SK-N-SH treated with all-trans-retinoic acid at 6 μM for 48 hours (cell line): ENCODE results near the gene VPS26B.

ENCODE experiments used
- ATAC-seq: fragments of 200-7000 bp; cut with Tn5 transposase; 3 replicates; pipeline ENCODE4 v1.9.1; 2020; ENCODE audit warnings: mild to moderate bottlenecking, moderate library complexity
- ARNTL ChIP-seq: fragments of 450-650 bp; formaldehyde crosslinking; IDR thresholded peaks from 2 replicates; pipeline ENCODE4 v1.5.0; 2020; ENCODE audit warnings: low read depth, mild to moderate bottlenecking, moderate library complexity, borderline replicate concordance
- BACH2 ChIP-seq: fragments of 250-450 bp; sonication (Bioruptor Pico); IDR thresholded peaks from 2 replicates; pipeline ENCODE4 v1.9.0; 2021; ENCODE audit warnings: mild to moderate bottlenecking, borderline replicate concordance
- CREB5 ChIP-seq: fragments of 250-450 bp; sonication (Bioruptor Pico); IDR thresholded peaks from 2 replicates; pipeline ENCODE4 v1.5.1; 2020; ENCODE audit warnings: low read depth, mild to moderate bottlenecking, moderate library complexity
- CSDC2 ChIP-seq: fragments of 250-450 bp; sonication (Bioruptor Pico); IDR thresholded peaks from 2 replicates; pipeline ENCODE4 v1.5.0; 2020; ENCODE audit warnings: mild to moderate bottlenecking, moderate library complexity
- CSRNP3 ChIP-seq: fragments of 250-450 bp; sonication (Bioruptor Pico); IDR thresholded peaks from 2 replicates; pipeline ENCODE4 v1.5.1; 2021; ENCODE audit warnings: mild to moderate bottlenecking, moderate library complexity
- ESRRG ChIP-seq: fragments of 250-450 bp; sonication (Bioruptor Pico); IDR thresholded peaks from 2 replicates; pipeline ENCODE4 v1.6.1; 2021; ENCODE audit warnings: mild to moderate bottlenecking
- GLIS3 ChIP-seq: fragments of 250-450 bp; sonication (Bioruptor Pico); IDR thresholded peaks from 2 replicates; pipeline ENCODE4 v1.5.0; 2020; ENCODE audit warnings: mild to moderate bottlenecking, moderate library complexity
- ISL1 ChIP-seq: fragments of 250-450 bp; sonication (Bioruptor Pico); IDR thresholded peaks from 2 replicates; pipeline ENCODE4 v2.1.2; 2022; ENCODE audit warnings: mild to moderate bottlenecking, moderate library complexity
- OSR1 ChIP-seq: fragments of 250-450 bp; sonication (Bioruptor Pico); IDR thresholded peaks from 2 replicates; pipeline ENCODE4 v1.8.0; 2022; ENCODE audit warnings: moderate library complexity, mild to moderate bottlenecking, inconsistent platforms
- PATZ1 ChIP-seq: fragments of 250-450 bp; sonication (Bioruptor Pico); IDR thresholded peaks from 2 replicates; pipeline ENCODE4 v1.8.0; 2020; ENCODE audit warnings: mild to moderate bottlenecking, moderate library complexity, borderline replicate concordance
- PPARA ChIP-seq: fragments of 250-450 bp; sonication (Bioruptor Pico); IDR thresholded peaks from 2 replicates; pipeline ENCODE4 v1.5.0; 2020; ENCODE audit warnings: mild to moderate bottlenecking, borderline replicate concordance
- RARB ChIP-seq: fragments of 250-450 bp; sonication (Bioruptor Pico); IDR thresholded peaks from 2 replicates; pipeline ENCODE4 v1.8.0; 2021; ENCODE audit warnings: mild to moderate bottlenecking, moderate library complexity
- SNAI2 ChIP-seq: fragments of 250-450 bp; sonication (Bioruptor Pico); IDR thresholded peaks from 2 replicates; pipeline ENCODE4 v1.5.0; 2020; ENCODE audit warnings: mild to moderate bottlenecking, moderate library complexity
- TCF4 ChIP-seq: fragments of 250-450 bp; sonication (Bioruptor Pico); IDR thresholded peaks from 2 replicates; pipeline ENCODE4 v1.8.0; 2021; ENCODE audit warnings: mild to moderate bottlenecking, moderate library complexity, borderline replicate concordance
- TOX ChIP-seq: fragments of 250-450 bp; sonication (Bioruptor Pico); IDR thresholded peaks from 2 replicates; pipeline ENCODE4 v1.8.0; 2021; ENCODE audit warnings: mild to moderate bottlenecking, moderate library complexity, borderline replicate concordance
- TSHZ2 ChIP-seq: fragments of 250-450 bp; sonication (Bioruptor Pico); IDR thresholded peaks from 2 replicates; pipeline ENCODE4 v1.5.0; 2020; ENCODE audit warnings: mild to moderate bottlenecking, moderate library complexity
- ZC3H10 ChIP-seq: fragments of 250-450 bp; sonication (Bioruptor Pico); IDR thresholded peaks from 2 replicates; pipeline ENCODE4 v1.5.1; 2021; ENCODE audit warnings: mild to moderate bottlenecking, moderate library complexity
- ZFP3 ChIP-seq: fragments of 250-450 bp; sonication (Bioruptor Pico); IDR thresholded peaks from 2 replicates; pipeline ENCODE4 v1.5.0; 2020; ENCODE audit warnings: mild to moderate bottlenecking, moderate library complexity
- ZFP30 ChIP-seq: fragments of 450-650 bp; formaldehyde crosslinking; IDR thresholded peaks from 2 replicates; pipeline ENCODE4 v1.5.0; 2022; ENCODE audit warnings: mild to moderate bottlenecking, moderate library complexity
- ZNF565 ChIP-seq: fragments of 450-650 bp; formaldehyde crosslinking; conservative IDR thresholded peaks from 2 replicates; pipeline ENCODE4 v1.5.0; 2020; ENCODE audit warnings: low read depth, mild to moderate bottlenecking, moderate library complexity
- ZNF70 ChIP-seq: fragments of 450-650 bp; formaldehyde crosslinking; IDR thresholded peaks from 2 replicates; pipeline ENCODE4 v1.5.0; 2020; ENCODE audit warnings: mild to moderate bottlenecking, moderate library complexity

The VPS26B gene

GRCh38 chr11:134261626-134262488 lies 37.4 kb downstream of the VPS26B start:
- TF ChIP-seq CSRNP3 (CRISPR knock-in tag) (no peak), TCF4 (CRISPR knock-in tag) (no peak)
- peak; percentile 82 for ATAC-seq

- no peak for ATAC-seq
- TF ChIP-seq GLIS3 (CRISPR knock-in tag) = no peak
- no peak for TF ChIP-seq TOX (CRISPR knock-in tag)
- TF ChIP-seq ZNF565 (CRISPR knock-in tag) = no peak
- no peak for TF ChIP-seq ARNTL (CRISPR knock-in tag)
- no peak for TF ChIP-seq ESRRG (CRISPR knock-in tag)
- no peak for TF ChIP-seq ZNF70 (CRISPR knock-in tag)
- no peak for TF ChIP-seq PATZ1 (CRISPR knock-in tag)
- no peak for TF ChIP-seq ISL1
- TF ChIP-seq BACH2 (CRISPR knock-in tag) = no peak
- TF ChIP-seq ZFP3 = no peak
- no peak for TF ChIP-seq ZC3H10 (CRISPR knock-in tag)
- no peak for TF ChIP-seq RARB (CRISPR knock-in tag)
- TF ChIP-seq OSR1 (CRISPR knock-in tag) = no peak
- no peak for TF ChIP-seq TCF4 (CRISPR knock-in tag)
These were observed 40.7 kb downstream of the VPS26B start for GRCh38 chr11:134264966-134265764.

GRCh38 chr11:134266440-134266839 lies 42.0 kb downstream of the VPS26B start:
- ATAC-seq = no peak
- TF ChIP-seq PPARA (CRISPR knock-in tag) = no peak
- TF ChIP-seq CSDC2 (CRISPR knock-in tag) = no peak

GRCh38 chr11:134266841-134267251 lies 42.4 kb downstream of the VPS26B start:
- ATAC-seq = peak; percentile 29; the same call in 2 of the 3 replicates
- no peak for TF ChIP-seq ZFP3
- TF ChIP-seq RARB (CRISPR knock-in tag) = no peak
- TF ChIP-seq PATZ1 (CRISPR knock-in tag) = no peak
- no peak for TF ChIP-seq ZFP30 (CRISPR knock-in tag)
- no peak for TF ChIP-seq ZC3H10 (CRISPR knock-in tag)
- TF ChIP-seq TSHZ2 (CRISPR knock-in tag) = no peak
- TF ChIP-seq SNAI2 (CRISPR knock-in tag) = no peak
- TF ChIP-seq ZNF70 (CRISPR knock-in tag) = no peak
- no peak for TF ChIP-seq CSDC2 (CRISPR knock-in tag)
- TF ChIP-seq TOX (CRISPR knock-in tag) = no peak
- no peak for TF ChIP-seq CREB5
- no peak for TF ChIP-seq ESRRG (CRISPR knock-in tag)
- no peak for TF ChIP-seq BACH2 (CRISPR knock-in tag)
- no peak for TF ChIP-seq CSRNP3 (CRISPR knock-in tag)
- TF ChIP-seq GLIS3 (CRISPR knock-in tag) = no peak
- no peak for TF ChIP-seq ISL1
